K562 (cell line): Measurements from ENCODE around the gene UBE2K. TPM values are rescaled to one million over a fixed set of nuclear protein-coding genes. Genes with fewer than 3 reads are reported as not detected.

Experiments used
- ATAC-seq: fragments of 200-7000 bp; cut with Tn5 transposase; 3 replicates; pipeline ENCODE4 v1.9.1; 2020; ENCODE audit warnings: moderate library complexity
- BruUV-seq: library from RNA; stranded (reverse); fragments of 400-500 nt; replicated peaks from 2 replicates; lab custom pipeline; 2021; lab: Mats Ljungman, UMichigan
- CTCF ChIA-PET: fragments of 300-600 bp; formaldehyde crosslinking; extraction: SDS; loops from one replicate; lab custom pipeline; 2021; ENCODE audit warnings: low intra/inter-chr PET ratio; lab: Yijun Ruan, JAX
- POLR2A ChIA-PET: fragments of 300-600, 350-650 bp; sonication (Branson Sonifier 250); formaldehyde crosslinking; extraction: SDS; loops from one replicate; lab custom pipeline; 2021; ENCODE audit warnings: antibody characterized with exemption, inconsistent platforms; lab: Yijun Ruan, JAX
- DNase-seq, 4 experiments: peaks; one replicate each; pipeline versions ENCODE4 v3.0.0 to v3.0.0-alpha.2; 2011 to 2018; ENCODE audit warnings: low spot score in 3 of 4, mixed read lengths in 3 of 4; ENCODE audit errors: extremely low read depth in 1 of 4
- FAIRE-seq: peaks from 2 replicates; lab custom pipeline; 2011; peaks lifted over from hg19 to GRCh38; lab: Jason Lieb, UNC
- H2AFZ ChIP-seq: 2 replicates; pipeline ENCODE4 v1.6.0; 2011; ENCODE audit warnings: low read depth, low read length, control low read depth, inconsistent platforms
- H3K27ac ChIP-seq: fragments of 200-600 bp; 3 replicates; pipeline ENCODE4 v1.8.0; 2011; ENCODE audit warnings: low read depth, mild to moderate bottlenecking, control low read depth, inconsistent platforms, low read length, moderate library complexity, mixed read lengths; ENCODE audit errors: extremely low read depth
- H3K27me3 ChIP-seq, 2 experiments: fragments of 300-600 bp in 1 of 2; 2 replicates in 1 of 2; 3 replicates in 1 of 2; pipeline versions ENCODE4 v1.6.0 to v1.8.0; 2011; ENCODE audit warnings: inconsistent platforms in 2 of 2, low read length in 2 of 2, mild to moderate bottlenecking in 1 of 2, mixed read lengths in 1 of 2, moderate library complexity in 1 of 2; ENCODE audit not compliant: control insufficient read depth in 2 of 2, insufficient read depth in 2 of 2
- H3K36me3 ChIP-seq: fragments of 300-600 bp; 3 replicates; pipeline ENCODE4 v1.8.0; 2011; ENCODE audit warnings: mild to moderate bottlenecking, low read length, inconsistent platforms; ENCODE audit not compliant: control insufficient read depth, insufficient read depth
- H3K4me1 ChIP-seq, 2 experiments: fragments of 200-600 bp in 1 of 2; replicated peaks in 1 of 2; 2 replicates in 1 of 2; 3 replicates in 1 of 2; pipeline versions ENCODE4 v1.5.1 to v1.8.0; 2011; ENCODE audit warnings: inconsistent platforms in 2 of 2, low read length in 2 of 2, mild to moderate bottlenecking in 1 of 2, mixed read lengths in 1 of 2, moderate library complexity in 1 of 2; ENCODE audit not compliant: control insufficient read depth in 2 of 2, insufficient read depth in 2 of 2
- H3K4me2 ChIP-seq: 2 replicates; pipeline ENCODE4 v1.6.1; 2011; ENCODE audit warnings: low read length, control low read depth, inconsistent platforms, mixed read lengths; ENCODE audit not compliant: insufficient read depth
- H3K4me3 ChIP-seq: fragments of 200-600 bp; sonication (generic), shearing (Covaris generic); 2 replicates; pipeline ENCODE4 v1.5.1; 2016; ENCODE audit warnings: control low read depth, inconsistent platforms
- H3K79me2 ChIP-seq: fragments of 200-600 bp; 3 replicates; pipeline ENCODE4 v1.8.0; 2011; ENCODE audit warnings: low read length, inconsistent platforms; ENCODE audit not compliant: control insufficient read depth, insufficient read depth
- H3K9ac ChIP-seq, 2 experiments: 2 replicates each; pipeline versions ENCODE4 v1.6.0 to v1.6.1; 2011; ENCODE audit warnings: low read depth in 2 of 2, low read length in 2 of 2, control low read depth in 1 of 2, inconsistent platforms in 1 of 2, mild to moderate bottlenecking in 1 of 2, mixed read lengths in 1 of 2; ENCODE audit not compliant: insufficient read depth in 1 of 2
- H3K9me1 ChIP-seq: one replicate; pipeline ENCODE4 v1.6.0; 2011; ENCODE audit warnings: inconsistent platforms, mild to moderate bottlenecking, low read length, moderate library complexity; ENCODE audit not compliant: control insufficient read depth, insufficient read depth
- H3K9me3 ChIP-seq: replicated peaks from 2 replicates; pipeline ENCODE4 v1.5.1; 2011; ENCODE audit warnings: low read depth, low read length, inconsistent platforms; ENCODE audit not compliant: control insufficient read depth, insufficient read depth
- H4K20me1 ChIP-seq: replicated peaks from 2 replicates; pipeline ENCODE4 v1.6.1; 2011; ENCODE audit warnings: low read length, inconsistent platforms, mixed read lengths; ENCODE audit not compliant: control insufficient read depth, insufficient read depth
- CCAR2 ChIP-seq: fragments of 200-400 bp; formaldehyde crosslinking; IDR thresholded peaks from 2 replicates; pipeline ENCODE4 v1.6.1; 2017; ENCODE audit warnings: mild to moderate bottlenecking, low read depth, low read length
- HOMEZ ChIP-seq: fragments of 250-450 bp; sonication (Bioruptor Pico); IDR thresholded peaks from 2 replicates; pipeline ENCODE4 v1.4.0; 2020; ENCODE audit warnings: mild to moderate bottlenecking, moderate library complexity
- KAT8 ChIP-seq: fragments of 450-650 bp; IDR thresholded peaks from 2 replicates; pipeline ENCODE4 v1.6.1; 2016; ENCODE audit warnings: low read depth, mild to moderate bottlenecking
- L3MBTL2 ChIP-seq: fragments of 450-650 bp; IDR thresholded peaks from 2 replicates; pipeline ENCODE4 v1.6.1; 2016; ENCODE audit warnings: mild to moderate bottlenecking, moderate library complexity
- NFYB ChIP-seq: IDR thresholded peaks from 2 replicates; pipeline ENCODE4 v1.6.1; 2011; ENCODE audit warnings: mild to moderate bottlenecking, moderate library complexity; ENCODE audit not compliant: insufficient read length; ENCODE audit errors: extremely low read depth
- PBX2 ChIP-seq, 2 experiments: IDR thresholded peaks in 1 of 2; conservative IDR thresholded peaks in 1 of 2; 2 replicates each; pipeline ENCODE4 v1.6.1; 2016; ENCODE audit warnings: low read depth in 2 of 2, mild to moderate bottlenecking in 1 of 2, missing compliant biosample characterization in 1 of 2, missing genetic modification characterization in 1 of 2, moderate library complexity in 1 of 2
- ZNF316 ChIP-seq: fragments of 450-650 bp; IDR thresholded peaks from 2 replicates; pipeline ENCODE4 v1.6.1; 2016
- WGBS: fragments of 100-300 bp; shearing (Covaris generic); methylation state at CpG from one replicate; pipeline ENCODE4 v1.1.6; 2016; ENCODE audit warnings: low coverage, mixed read lengths; ENCODE audit not compliant: insufficient coverage; ENCODE audit errors: missing lambda C conversion rate; 5-methylcytosine and 5-hydroxymethylcytosine counted together
- in situ Hi-C: fragments of 300-500 bp; cut with MboI; formaldehyde crosslinking; loops from 4 replicates; pipeline ENCODE4 v1.15.0; 2018; ENCODE audit warnings: inconsistent platforms, mixed read lengths
- intact Hi-C: fragments of 100-400 bp; cut with micrococcal nuclease; formaldehyde crosslinking; loops from 2 replicates; pipeline ENCODE4 v1.14.2; 2022
- polyA plus RNA-seq, 8 experiments: library from polyadenylated mRNA; depleted of rRNA in 4 of 8; stranded (reverse) in 5 of 8; unstranded in 3 of 8; fragments of >200 nt; fragmentation: Nextera tagmentation in 2 of 8; fragmentation: Illumina TruSeq in 1 of 8; extraction: Ambion mirVana in 2 of 8; extraction: Trizol in 1 of 8; gene quantifications; 2 replicates each; pipeline versions ENCODE4 v1.2.1 to v1.2.3, GENCODE V29; 2011 to 2014; ENCODE audit warnings: inconsistent platforms in 1 of 8, missing spikeins in 1 of 8
- total RNA-seq, 7 experiments: library from RNA; depleted of rRNA in 6 of 7; stranded (reverse); fragments of >200 nt in 6 of 7; fragmentation: Illumina TruSeq in 2 of 7; extraction: Trizol in 2 of 7; gene quantifications; 2 replicates each; pipeline versions ENCODE4 v1.2.1 to v1.2.3, GENCODE V29; 2011 to 2021; ENCODE audit warnings: low replicate concordance in 1 of 7
- TF ChIP-seq, protein P1 (sequence below): fragments of 450-650 bp; IDR thresholded peaks from 2 replicates; pipeline ENCODE4 v1.6.1; 2016; ENCODE audit warnings: low read depth

Gene UBE2K
- total and polyA plus RNA-seq, 9 of the 15 experiments (the other 6 are each of a cell fraction or from before 2014, with no cell fraction given): 29.8 to 190 (median 62.6) TPM

GRCh38 chr4:39710098-39710896 is 12.4 kb downstream of the UBE2K start:
- DNase-seq: no peak
- no peak overlapping the region for H3K4me2 ChIP-seq
- in situ Hi-C loops: no loop called here
- no peak for ATAC-seq
- 83% methylated on average over 3 of the region's 3 CpGs for WGBS
- no peak overlapping the region for H2AFZ ChIP-seq
- H3K36me3 ChIP-seq: peaks cover 37% of the 10 kb centered on the region; the same call in 2 of the 3 replicates
- peaks cover 96% of the 10 kb centered on the region for H3K79me2 ChIP-seq
- H3K9me1 ChIP-seq: no peaks in the 10 kb centered on the region
- H3K4me3 ChIP-seq: no peak overlapping the region
- H3K9me3 ChIP-seq: no peaks in the 10 kb centered on the region
- ChIA-PET POLR2A (interaction anchor here (0.6 to 1.0 kb wide), 4 partner anchors 10 to 924 kb away, joined by 3 read pairs; no protein-coding TSS in a partner anchor), CTCF (no interaction called here)
- intact Hi-C loops: no loop called here
- H3K4me1 ChIP-seq: peaks cover 8 to 11% of the 10 kb centered on the region in 2 experiments; a peak in 4 of 5 replicates
- no TSS peak for BruUV-seq
- peaks cover 7% of the 10 kb centered on the region; the same call in 1 of the 2 replicates for H4K20me1 ChIP-seq
- H3K27ac ChIP-seq: no peak overlapping the region
- no peaks in the 10 kb centered on the region for H3K27me3 ChIP-seq
- no peak for FAIRE-seq
- no peak overlapping the region for H3K9ac ChIP-seq
- TF ChIP-seq ZNF316 (no peak), KAT8 (no peak), HOMEZ (CRISPR knock-in tag) (no peak), NFYB (no peak), CCAR2 (no peak), L3MBTL2 (no peak), PBX2 (CRISPR knock-in tag; IDR thresholded peaks at IDR 0.05; ENCODE audit: low read depth) (no peak), PBX2 (tag; conservative IDR thresholded peaks at IDR 0.05; ENCODE audit: low read depth) (peak; percentile 69)
- TF ChIP-seq, protein P1, sequence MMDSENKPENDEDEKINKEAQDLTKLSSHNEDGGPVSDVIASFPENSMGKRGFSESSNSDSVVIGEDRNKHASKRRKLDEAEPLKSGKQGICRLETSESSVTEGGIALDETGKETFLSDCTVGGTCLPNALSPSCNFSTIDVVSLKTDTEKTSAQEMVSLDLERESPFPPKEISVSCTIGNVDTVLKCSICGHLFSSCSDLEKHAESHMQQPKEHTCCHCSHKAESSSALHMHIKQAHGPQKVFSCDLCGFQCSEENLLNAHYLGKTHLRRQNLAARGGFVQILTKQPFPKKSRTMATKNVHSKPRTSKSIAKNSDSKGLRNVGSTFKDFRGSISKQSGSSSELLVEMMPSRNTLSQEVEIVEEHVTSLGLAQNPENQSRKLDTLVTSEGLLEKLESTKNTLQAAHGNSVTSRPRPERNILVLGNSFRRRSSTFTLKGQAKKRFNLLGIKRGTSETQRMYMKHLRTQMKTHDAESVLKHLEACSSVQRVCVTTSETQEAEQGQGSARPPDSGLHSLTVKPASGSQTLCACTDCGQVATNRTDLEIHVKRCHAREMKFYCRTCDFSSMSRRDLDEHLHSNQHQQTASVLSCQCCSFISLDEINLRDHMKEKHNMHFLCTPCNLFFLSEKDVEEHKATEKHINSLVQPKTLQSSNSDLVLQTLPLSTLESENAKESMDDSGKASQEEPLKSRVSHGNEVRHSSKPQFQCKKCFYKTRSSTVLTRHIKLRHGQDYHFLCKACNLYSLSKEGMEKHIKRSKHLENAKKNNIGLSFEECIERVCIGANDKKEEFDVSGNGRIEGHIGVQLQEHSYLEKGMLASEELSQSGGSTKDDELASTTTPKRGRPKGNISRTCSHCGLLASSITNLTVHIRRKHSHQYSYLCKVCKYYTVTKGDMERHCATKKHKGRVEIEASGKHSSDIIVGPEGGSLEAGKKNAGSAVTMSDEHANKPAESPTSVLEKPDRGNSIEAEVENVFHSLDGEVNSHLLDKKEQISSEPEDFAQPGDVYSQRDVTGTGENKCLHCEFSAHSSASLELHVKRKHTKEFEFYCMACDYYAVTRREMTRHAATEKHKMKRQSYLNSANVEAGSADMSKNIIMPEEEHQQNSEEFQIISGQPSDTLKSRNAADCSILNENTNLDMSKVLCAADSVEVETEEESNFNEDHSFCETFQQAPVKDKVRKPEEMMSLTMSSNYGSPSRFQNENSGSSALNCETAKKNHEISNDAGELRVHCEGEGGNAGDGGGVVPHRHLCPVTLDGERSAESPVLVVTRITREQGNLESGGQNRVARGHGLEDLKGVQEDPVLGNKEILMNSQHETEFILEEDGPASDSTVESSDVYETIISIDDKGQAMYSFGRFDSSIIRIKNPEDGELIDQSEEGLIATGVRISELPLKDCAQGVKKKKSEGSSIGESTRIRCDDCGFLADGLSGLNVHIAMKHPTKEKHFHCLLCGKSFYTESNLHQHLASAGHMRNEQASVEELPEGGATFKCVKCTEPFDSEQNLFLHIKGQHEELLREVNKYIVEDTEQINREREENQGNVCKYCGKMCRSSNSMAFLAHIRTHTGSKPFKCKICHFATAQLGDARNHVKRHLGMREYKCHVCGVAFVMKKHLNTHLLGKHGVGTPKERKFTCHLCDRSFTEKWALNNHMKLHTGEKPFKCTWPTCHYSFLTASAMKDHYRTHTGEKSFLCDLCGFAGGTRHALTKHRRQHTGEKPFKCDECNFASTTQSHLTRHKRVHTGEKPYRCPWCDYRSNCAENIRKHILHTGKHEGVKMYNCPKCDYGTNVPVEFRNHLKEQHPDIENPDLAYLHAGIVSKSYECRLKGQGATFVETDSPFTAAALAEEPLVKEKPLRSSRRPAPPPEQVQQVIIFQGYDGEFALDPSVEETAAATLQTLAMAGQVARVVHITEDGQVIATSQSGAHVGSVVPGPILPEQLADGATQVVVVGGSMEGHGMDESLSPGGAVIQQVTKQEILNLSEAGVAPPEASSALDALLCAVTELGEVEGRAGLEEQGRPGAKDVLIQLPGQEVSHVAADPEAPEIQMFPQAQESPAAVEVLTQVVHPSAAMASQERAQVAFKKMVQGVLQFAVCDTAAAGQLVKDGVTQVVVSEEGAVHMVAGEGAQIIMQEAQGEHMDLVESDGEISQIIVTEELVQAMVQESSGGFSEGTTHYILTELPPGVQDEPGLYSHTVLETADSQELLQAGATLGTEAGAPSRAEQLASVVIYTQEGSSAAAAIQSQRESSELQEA: no peak
